MM.1S (cell line): ENCODE results near the gene NBEA.
"Not testable (repeated sequence)": the region's sequence is repeated elsewhere in the genome, so short reads cannot be mapped to it uniquely, and the experiment has no call there.

Source experiments
- DNase-seq: peaks from one replicate; pipeline ENCODE4 v3.0.0-alpha.2; 2015
- H2AFZ ChIP-seq: fragments of 300-600 bp; sonication (generic); 2 replicates; pipeline ENCODE4 v1.6.0; 2016; ENCODE audit warnings: antibody characterized with exemption, low read length
- H3F3A ChIP-seq: fragments of 300-600 bp; sonication (generic); 2 replicates; pipeline ENCODE4 v1.6.1; 2016; ENCODE audit warnings: mild to moderate bottlenecking, antibody characterized with exemption, low read length, moderate library complexity, mixed read lengths; ENCODE audit not compliant: insufficient read depth
- H3K27ac ChIP-seq: fragments of 300-600 bp; sonication (generic); 2 replicates; pipeline ENCODE4 v1.5.1; 2016; ENCODE audit warnings: mild to moderate bottlenecking, low read length
- H3K27me3 ChIP-seq: fragments of 300-600 bp; sonication (generic); replicated peaks from 2 replicates; pipeline ENCODE4 v1.6.0; 2016; ENCODE audit warnings: low read length; ENCODE audit not compliant: insufficient read depth
- H3K36me3 ChIP-seq: fragments of 300-600 bp; sonication (generic); replicated peaks from 2 replicates; pipeline ENCODE4 v1.6.1; 2016; ENCODE audit warnings: mild to moderate bottlenecking, low read length, mixed read lengths; ENCODE audit not compliant: insufficient read depth
- H3K4me1 ChIP-seq: fragments of 300-600 bp; sonication (generic); 2 replicates; pipeline ENCODE4 v1.6.1; 2016; ENCODE audit warnings: low read length, mixed read lengths
- H3K4me2 ChIP-seq: fragments of 300-600 bp; sonication (generic); 2 replicates; pipeline ENCODE4 v1.6.0; 2016; ENCODE audit warnings: low read depth, low read length
- H3K4me3 ChIP-seq: fragments of 300-600 bp; sonication (generic); 2 replicates; pipeline ENCODE4 v1.5.1; 2016; ENCODE audit warnings: low read length, mixed read lengths
- H3K79me2 ChIP-seq: fragments of 300-600 bp; sonication (generic); 2 replicates; pipeline ENCODE4 v1.6.1; 2016; ENCODE audit warnings: mixed run types, low read length, mixed read lengths
- H3K9ac ChIP-seq: fragments of 300-600 bp; sonication (generic); 2 replicates; pipeline ENCODE4 v1.6.1; 2016; ENCODE audit warnings: low read length, mixed read lengths
- H3K9me2 ChIP-seq: fragments of 300-600 bp; sonication (generic); replicated peaks from 2 replicates; pipeline ENCODE4 v1.6.1; 2016; ENCODE audit warnings: mild to moderate bottlenecking, low read length, mixed read lengths; ENCODE audit not compliant: insufficient read depth
- H3K9me3 ChIP-seq: fragments of 300-600 bp; sonication (generic); replicated peaks from 2 replicates; pipeline ENCODE4 v1.6.1; 2016; ENCODE audit warnings: mild to moderate bottlenecking, low read length, mixed read lengths; ENCODE audit not compliant: insufficient read depth
- H4K20me1 ChIP-seq: fragments of 300-600 bp; sonication (generic); 2 replicates; pipeline ENCODE4 v1.6.1; 2016; ENCODE audit warnings: mild to moderate bottlenecking, low read length, moderate library complexity, mixed read lengths; ENCODE audit not compliant: insufficient read depth
- CTCF ChIP-seq: fragments of 300-600 bp; sonication (generic); IDR thresholded peaks from 2 replicates; pipeline ENCODE4 v1.5.1; 2016; ENCODE audit warnings: antibody characterized with exemption, low read length, mixed read lengths
- EZH2 ChIP-seq: fragments of 300-600 bp; sonication (generic); optimal IDR thresholded peaks from 2 replicates; pipeline ENCODE3; 2017; ENCODE audit warnings: low read depth, mild to moderate bottlenecking, antibody characterized with exemption, low read length, mixed read lengths
- EZH2phosphoT487 ChIP-seq: fragments of 300-600 bp; sonication (generic); IDR thresholded peaks from 2 replicates; pipeline ENCODE4 v1.6.1; 2018; ENCODE audit warnings: antibody characterized with exemption, low read length

The NBEA gene

GRCh38 chr13:35086667-35087066, 144.6 kb downstream of the NBEA start:
- no peaks in the 10 kb centered on the region for H4K20me1 ChIP-seq
- H3F3A ChIP-seq: no peaks in the 10 kb centered on the region
- DNase-seq: no peak
- no peaks in the 10 kb centered on the region for H3K9me3 ChIP-seq
- no peak overlapping the region for H2AFZ ChIP-seq
- H3K9me2 ChIP-seq: no peaks in the 10 kb centered on the region
- no peaks in the 10 kb centered on the region for H3K4me1 ChIP-seq
- no peak overlapping the region for H3K27ac ChIP-seq
- no peak overlapping the region for H3K9ac ChIP-seq
- H3K27me3 ChIP-seq: no peaks in the 10 kb centered on the region
- H3K4me2 ChIP-seq: no peak overlapping the region
- H3K79me2 ChIP-seq: no peaks in the 10 kb centered on the region
- no peaks in the 10 kb centered on the region for H3K36me3 ChIP-seq
- H3K4me3 ChIP-seq: no peak overlapping the region
- TF ChIP-seq EZH2phosphoT487 (no peak), EZH2 (no peak)

GRCh38 chr13:35092251-35092650, 150.2 kb downstream of the NBEA start:
- Histone ChIP-seq H3K27ac (no peak overlapping the region), H3K4me3 (no peak overlapping the region), H4K20me1 (no peaks in the 10 kb centered on the region), H3K36me3 (no peaks in the 10 kb centered on the region), H3K9me3 (no peaks in the 10 kb centered on the region), H3K27me3 (no peaks in the 10 kb centered on the region), H3F3A (no peaks in the 10 kb centered on the region), H3K9ac (no peak overlapping the region), H3K79me2 (no peaks in the 10 kb centered on the region), H3K4me2 (no peak overlapping the region), H3K9me2 (no peaks in the 10 kb centered on the region), H3K4me1 (no peaks in the 10 kb centered on the region), H2AFZ (no peak overlapping the region)
- no peak for DNase-seq
- TF ChIP-seq EZH2phosphoT487: no peak
- TF ChIP-seq CTCF: no peak
- no peak for TF ChIP-seq EZH2

- H2AFZ ChIP-seq: no peak overlapping the region
- no peaks in the 10 kb centered on the region for H3K4me1 ChIP-seq
- no peak overlapping the region for H3K4me3 ChIP-seq
- no peaks in the 10 kb centered on the region for H3F3A ChIP-seq
- H3K9me3 ChIP-seq: no peaks in the 10 kb centered on the region
- no peaks in the 10 kb centered on the region for H3K27me3 ChIP-seq
- H3K79me2 ChIP-seq: no peaks in the 10 kb centered on the region
- TF ChIP-seq EZH2 (no peak), EZH2phosphoT487 (no peak), CTCF (no peak)
- no peak overlapping the region for H3K27ac ChIP-seq
- H3K4me2 ChIP-seq: no peak overlapping the region
- no peak overlapping the region for H3K9ac ChIP-seq
- H3K9me2 ChIP-seq: no peaks in the 10 kb centered on the region
- no peaks in the 10 kb centered on the region for H4K20me1 ChIP-seq
- no peak for DNase-seq
- no peaks in the 10 kb centered on the region for H3K36me3 ChIP-seq
Measured at GRCh38 chr13:35092751-35093150, 150.7 kb downstream of the NBEA start.

- H3K27me3 ChIP-seq: no peaks in the 10 kb centered on the region
- H4K20me1 ChIP-seq: no peaks in the 10 kb centered on the region
- TF ChIP-seq CTCF: no peak
- TF ChIP-seq EZH2phosphoT487: no peak
- TF ChIP-seq EZH2: no peak
- H3F3A ChIP-seq: no peaks in the 10 kb centered on the region
- no peak for DNase-seq
- H3K27ac ChIP-seq: no peak overlapping the region
- no peak overlapping the region for H3K9ac ChIP-seq
- H3K79me2 ChIP-seq: no peaks in the 10 kb centered on the region
- no peak overlapping the region for H3K4me3 ChIP-seq
- no peak overlapping the region for H3K4me2 ChIP-seq
- H3K4me1 ChIP-seq: no peaks in the 10 kb centered on the region
- H2AFZ ChIP-seq: no peak overlapping the region
- no peaks in the 10 kb centered on the region for H3K9me2 ChIP-seq
- H3K36me3 ChIP-seq: no peaks in the 10 kb centered on the region
- H3K9me3 ChIP-seq: no peaks in the 10 kb centered on the region
Measured at GRCh38 chr13:35093356-35093755, 151.3 kb downstream of the NBEA start.

GRCh38 chr13:35106771-35107170, 164.7 kb downstream of the NBEA start:
- H3K9ac ChIP-seq, H3K4me3 ChIP-seq, H3K4me2 ChIP-seq, H3K4me1 ChIP-seq, DNase-seq, H3F3A ChIP-seq, H3K36me3 ChIP-seq, H3K9me3 ChIP-seq, H3K27ac ChIP-seq, H3K27me3 ChIP-seq, H2AFZ ChIP-seq, H3K9me2 ChIP-seq, H4K20me1 ChIP-seq, H3K79me2 ChIP-seq: not testable (repeated sequence)
